ENCODE data around the gene TEX47.

Gene TEX47

DNA sequence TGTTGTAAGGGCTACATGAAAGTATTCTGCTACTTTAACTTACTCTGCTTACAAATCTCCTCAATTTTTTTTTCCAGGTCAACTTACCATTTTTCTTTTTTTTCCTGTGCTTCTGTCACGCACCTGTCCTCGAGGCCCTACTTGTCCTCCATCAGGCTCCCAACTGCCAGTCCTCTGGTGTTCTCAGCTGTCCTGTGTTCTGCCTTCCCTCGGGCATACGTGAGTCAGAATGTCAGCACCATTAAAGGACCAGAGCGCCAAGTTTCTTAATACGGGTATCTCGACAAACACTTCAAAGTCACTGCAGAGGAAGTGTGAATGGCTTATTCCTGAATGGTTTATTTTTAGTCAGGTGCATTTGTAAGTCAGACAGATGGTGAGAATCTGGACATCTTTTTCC, at the start of gene TEX47:
Gene TEX47 (minus strand): TSS at position 185 of the 400 bp plus-strand sequence. CDS start 795 bp downstream, outside the sequence.
- no peak for DNase-seq

DNA sequence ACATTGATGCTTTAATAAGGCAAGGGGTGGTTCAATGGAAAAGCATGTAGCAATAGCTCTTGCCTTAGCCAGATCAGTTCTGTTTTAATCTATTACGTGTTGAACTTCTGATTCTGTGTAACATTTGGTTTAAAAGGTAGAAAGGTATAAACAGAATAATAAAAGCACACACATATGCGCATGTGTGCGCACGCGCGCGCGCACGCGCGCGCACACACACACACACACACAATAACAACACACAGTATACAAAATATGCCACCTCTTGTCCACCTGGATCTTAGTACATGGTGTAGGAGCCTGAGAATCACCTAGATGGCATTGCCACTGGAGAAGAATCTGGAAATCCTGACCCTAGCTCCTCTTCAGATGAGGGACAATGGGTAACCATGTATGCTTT, 49.6 kb upstream of the TEX47 start:
- no peak for DNase-seq

DNA sequence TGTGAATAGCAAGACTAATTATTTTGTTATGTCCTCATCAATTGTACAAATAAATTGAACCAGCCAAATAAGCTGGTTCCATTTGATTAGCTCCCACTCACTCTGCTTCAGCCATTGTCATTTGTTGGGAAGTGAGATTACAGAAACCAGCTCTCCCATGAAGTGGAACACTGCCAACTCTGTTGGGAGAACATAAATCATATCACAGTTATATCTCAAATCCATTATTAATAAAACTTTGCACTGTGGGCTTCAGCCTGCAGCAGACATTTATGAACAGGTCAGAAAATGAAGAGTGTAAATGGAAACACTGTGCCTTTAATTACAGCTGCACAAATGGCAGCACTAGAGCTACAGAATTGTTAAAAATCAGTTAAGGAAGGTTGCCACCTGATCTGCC, 46.7 kb upstream of the TEX47 start:
- no peak for DNase-seq

DNA sequence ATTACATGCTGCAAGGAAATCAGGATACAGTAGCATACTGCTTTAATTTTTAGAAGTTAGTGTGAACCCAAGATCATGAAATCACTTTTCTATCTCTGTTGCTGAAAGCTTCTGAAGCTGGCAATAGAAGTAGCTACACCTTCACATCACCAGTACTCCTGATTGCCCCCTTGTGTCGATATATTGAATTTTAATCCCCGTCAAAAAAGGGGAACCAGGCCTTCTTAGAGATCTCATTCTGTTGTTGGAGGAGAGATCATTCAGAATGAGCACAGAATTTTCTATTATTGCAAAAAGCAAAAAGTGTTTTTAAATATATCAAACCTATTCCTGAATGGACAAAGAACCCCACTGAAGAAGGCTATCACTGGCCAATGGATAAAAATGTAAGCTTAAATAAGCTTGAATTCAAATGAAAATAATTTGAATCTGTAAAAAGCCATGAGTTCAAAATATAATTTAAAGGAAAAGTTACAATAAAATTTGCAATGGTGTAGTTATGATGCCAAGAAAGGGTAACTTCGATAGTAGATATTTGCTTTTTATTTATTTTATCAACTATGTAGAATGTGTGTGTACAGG, 39.7 kb upstream of the TEX47 start:
- no peak for DNase-seq

DNA sequence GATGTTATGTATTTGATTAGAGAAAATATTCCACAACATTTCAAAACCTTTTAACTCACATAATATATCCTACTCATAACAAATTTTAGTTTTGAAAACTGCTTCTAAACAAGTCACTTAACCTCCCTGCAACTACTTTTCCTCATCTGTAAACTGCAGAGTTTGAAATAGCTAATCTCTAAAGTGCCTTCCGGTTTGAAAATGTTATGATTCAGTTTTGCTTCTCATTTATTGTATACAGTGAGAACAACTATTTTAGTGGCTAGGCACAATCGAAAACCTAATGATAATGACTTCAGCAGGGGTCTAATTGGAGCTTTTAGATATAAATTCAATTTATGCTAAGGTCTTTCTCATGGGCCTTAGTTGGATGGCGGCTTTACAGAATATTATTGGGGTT, 30.7 kb upstream of the TEX47 start:
- DNase-seq: no peak

DNA sequence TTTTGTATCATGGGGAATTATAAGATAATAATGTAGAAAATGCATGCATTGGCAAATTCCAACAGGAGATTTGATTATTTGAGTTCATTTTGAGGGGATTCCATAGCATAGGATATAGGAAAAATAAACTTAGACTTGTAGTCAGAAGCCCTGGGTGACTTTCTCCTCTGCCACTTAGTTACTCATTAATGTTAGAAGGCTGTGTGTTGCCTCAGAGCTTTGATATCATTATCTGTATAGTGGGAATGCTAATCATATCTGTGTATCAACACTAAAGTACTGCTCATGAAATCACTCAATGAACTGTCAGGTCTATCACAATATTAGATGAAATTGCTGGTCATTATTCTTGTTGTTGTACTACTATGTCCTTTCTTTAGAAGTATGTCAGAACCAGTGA, 23.0 kb upstream of the TEX47 start:
- no peak for DNase-seq

DNA sequence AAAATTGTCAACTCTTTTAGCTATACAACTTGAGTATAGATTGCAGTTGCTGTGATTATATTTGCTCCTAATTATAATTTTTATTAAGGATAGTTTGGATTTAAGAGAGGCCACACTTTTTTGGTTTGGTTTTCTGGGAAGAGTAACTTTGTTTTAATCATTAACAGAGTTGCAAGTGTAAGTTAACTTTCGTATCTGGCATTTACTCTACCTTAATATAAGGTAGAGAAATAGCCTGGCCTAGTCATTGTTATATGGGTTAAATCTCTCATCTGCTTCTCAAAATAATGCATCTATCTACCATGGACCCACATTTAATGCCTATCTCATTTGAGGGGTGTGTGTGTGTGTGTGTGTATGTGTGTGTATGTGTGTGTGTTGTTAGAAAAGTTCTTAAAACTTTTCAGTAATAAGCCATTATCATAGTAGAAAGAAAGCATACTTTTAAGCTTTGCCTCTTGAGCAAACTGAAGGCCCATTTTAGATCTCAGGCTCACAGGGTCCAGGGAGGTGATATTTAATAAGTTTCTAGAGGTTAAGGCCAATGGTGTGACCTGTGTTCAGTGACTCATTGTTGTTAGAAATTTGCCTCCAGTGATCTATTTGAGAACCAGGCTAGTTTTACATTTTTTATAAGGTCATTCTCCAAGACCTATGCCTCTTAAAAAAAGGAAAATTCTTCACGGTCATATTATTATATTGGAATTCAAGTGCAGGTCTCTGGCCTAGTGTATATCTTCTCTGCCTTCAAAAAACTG, 10.9 kb upstream of the TEX47 start:
- no peak for DNase-seq

DNA sequence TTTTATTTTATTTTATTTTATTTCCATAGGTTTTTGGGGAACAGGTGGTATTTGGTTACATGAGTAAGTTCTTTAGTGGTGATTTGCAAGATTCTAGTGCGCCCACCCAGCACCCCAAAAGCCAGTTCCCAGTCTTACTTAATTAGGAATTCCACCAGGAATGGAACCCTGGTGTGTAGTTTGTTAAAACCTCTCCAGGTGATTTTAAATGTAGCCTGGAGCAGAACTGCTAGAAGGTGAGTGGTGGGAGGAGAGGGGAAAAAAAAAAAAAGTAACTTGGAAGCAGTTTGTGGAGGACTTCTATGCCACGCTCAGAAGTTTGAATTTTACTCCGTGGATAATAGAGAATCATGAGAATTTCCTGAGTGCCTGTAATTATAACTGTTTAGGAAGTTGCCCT, 5.5 kb upstream of the TEX47 start:
- no peak for DNase-seq

DNA sequence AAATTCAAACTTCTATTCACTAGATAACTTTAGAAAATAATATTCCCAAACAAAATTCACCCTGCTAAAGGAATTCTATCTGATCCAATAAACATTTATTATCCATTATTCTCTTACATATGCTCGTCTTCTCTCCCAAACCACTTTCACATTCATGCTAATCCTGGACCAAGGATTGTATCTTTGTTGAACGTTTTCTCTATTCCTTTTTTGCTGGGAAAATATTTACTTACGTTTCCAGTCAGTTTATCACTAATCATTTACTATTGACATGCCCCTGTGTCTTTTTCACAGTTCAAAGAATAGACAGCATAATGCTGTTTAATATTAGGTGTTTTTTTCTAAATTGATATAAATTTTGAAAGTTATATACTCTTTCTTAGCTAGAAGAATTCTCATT, 3.2 kb downstream of the TEX47 start:
- no peak for DNase-seq

DNA sequence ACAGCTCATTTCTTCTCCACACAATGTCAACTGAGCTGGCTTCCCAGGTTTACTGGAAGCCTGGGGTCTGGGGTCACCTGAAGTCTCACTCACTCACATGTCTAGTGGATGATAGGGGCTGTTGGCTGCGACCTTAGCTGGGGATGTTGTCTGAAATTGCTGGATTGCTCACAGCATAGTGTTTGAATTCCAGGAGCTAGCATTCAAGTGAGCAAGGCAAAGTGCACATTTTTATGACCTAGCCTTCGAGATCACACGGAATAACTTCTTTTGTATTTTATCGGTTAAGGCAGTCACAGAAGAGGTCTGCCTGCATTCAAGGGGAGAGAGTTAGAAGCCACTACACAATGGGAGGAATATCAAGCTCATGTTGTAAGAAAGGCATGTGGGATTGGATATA, 3.6 kb downstream of the TEX47 start:
- DNase-seq: no peak

DNA sequence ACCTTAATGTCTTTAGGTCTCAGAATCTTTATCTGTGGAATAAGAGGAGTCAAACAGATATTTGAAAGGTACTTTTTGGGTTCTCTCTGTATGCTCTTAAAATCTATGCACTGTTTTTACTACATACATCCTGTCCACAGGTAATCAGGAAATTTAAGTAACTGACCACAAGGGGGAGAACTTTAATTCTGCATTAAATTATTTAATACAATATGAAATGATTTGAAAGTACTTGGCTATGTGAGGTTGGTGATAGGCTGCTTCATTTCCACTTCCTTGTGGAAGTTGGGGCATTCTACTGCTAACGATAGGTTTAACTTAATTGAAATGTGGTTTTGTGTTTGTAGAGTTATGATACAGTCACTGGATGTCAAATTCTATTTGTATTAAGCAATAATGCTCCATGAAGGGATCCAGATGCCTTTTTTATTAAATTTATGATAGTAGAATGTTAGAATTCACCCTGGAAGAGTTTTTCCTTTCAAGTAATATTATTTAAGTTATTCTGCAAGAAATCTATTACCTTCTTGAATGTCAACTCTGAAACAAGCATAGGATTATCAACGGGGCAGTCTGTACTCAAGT, 6.0 kb downstream of the TEX47 start:
- DNase-seq: no peak

DNA sequence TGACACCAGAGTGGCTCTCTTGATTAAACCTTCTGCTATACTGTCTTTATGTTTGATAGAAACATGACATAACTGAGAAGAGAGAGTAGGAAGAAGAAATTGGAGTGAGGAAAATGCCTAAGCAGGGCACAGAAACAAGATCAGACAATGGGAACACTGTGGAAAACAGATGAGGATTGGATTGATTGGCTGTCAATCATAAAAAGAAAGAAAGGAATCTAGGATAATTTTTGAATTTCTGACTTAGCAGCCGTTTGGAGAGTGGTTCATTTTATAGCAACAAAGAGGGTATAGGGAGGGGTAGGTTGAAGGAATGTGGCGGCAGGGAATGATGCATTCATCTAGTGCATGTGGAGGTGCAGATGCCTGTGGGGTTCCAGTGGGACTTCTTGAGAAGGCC, 7.8 kb downstream of the TEX47 start:
- no peak for DNase-seq

DNA sequence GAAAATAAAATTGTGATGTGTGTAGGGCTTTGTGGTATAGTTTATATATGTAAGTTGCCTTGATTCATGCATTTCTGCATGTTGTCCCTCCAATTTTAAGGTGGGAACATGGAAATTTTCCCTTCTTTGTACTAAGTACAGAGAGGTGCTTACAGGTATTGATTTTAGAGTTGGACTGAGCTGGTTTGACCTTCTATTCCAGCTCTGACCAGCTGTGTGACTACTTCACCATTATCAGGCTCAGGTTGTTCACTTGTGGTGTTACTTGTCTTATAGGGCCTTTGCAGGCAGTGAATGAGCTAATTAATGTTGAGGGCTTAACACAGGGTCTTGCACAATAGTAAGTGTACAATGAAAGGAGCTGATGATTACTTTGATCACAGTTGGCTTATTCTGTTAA, 19.7 kb downstream of the TEX47 start:
- DNase-seq: no peak

DNA sequence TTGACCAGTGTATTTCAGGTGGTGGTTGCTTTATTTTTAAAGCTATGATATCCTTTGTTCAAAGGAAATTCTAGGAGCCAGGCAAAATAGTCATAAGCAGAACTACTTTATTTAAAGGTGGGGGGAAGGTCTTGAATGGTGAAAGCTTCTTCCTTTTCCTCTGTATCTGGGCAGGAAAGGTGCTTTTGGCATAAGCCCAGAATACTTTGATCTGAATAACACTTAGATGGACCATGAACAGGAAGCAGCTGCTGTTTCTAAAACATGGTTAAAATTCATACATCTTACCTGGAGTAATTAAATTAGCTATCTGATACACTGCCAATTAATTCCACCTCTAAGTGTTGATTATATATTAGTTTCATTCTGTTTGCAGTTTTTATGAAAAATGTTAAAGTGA, 22.8 kb downstream of the TEX47 start:
- DNase-seq: no peak

DNA sequence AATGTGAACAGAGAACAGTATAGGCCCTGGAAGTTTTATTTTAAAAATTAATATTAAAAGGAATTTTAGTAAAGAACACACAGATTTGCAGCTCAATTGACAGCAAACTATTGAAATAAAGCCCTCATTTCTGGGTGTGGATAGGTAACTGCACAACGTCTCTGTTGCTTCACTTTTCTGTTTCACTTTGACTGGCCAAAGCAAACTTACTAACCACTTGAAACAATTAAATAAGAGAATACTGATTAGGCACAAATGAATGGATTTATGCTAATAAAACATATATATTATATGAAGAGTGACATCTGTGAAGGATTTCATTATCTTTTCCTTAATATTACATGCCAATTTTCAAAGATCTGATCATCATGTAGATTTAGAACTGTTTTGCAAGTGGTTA, 24.1 kb downstream of the TEX47 start:
- DNase-seq: no peak

DNA sequence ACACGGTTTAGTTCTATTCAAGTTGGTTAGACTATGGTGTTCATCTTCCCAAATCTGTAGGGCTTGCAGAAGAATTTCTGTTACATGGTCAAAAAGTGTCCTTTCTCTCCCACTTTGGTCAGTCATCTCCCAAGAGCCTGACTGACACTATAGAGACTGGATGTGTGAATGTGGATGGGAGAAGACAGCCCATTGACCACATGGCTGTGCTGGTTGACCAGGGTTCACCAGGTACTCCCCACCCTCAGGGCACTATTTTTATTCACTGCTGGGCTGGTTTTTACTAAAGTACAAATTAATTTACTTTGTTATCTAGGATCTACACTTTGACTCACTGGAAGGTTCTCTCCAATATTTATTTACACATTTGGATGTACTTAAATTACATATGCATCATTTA, 33.8 kb downstream of the TEX47 start:
- DNase-seq: no peak

DNA sequence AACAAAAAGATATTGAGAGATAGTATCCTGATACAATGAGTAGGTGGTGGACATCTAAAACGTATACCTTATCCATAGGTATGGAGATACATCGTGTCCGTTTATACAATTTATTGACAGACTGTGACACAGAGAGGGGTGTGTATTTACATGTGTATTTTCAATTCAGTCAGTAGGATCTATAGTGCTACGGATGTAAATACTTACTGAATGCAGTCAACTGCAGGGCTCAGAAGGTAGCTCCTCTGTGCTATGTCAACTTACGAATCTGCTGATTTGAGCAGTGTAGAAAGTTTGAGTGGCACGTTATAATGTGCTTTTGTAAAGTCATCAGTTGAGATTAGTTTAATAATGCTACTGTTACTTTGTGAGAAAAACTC, 35.4 kb downstream of the TEX47 start:
- DNase-seq: no peak

DNA sequence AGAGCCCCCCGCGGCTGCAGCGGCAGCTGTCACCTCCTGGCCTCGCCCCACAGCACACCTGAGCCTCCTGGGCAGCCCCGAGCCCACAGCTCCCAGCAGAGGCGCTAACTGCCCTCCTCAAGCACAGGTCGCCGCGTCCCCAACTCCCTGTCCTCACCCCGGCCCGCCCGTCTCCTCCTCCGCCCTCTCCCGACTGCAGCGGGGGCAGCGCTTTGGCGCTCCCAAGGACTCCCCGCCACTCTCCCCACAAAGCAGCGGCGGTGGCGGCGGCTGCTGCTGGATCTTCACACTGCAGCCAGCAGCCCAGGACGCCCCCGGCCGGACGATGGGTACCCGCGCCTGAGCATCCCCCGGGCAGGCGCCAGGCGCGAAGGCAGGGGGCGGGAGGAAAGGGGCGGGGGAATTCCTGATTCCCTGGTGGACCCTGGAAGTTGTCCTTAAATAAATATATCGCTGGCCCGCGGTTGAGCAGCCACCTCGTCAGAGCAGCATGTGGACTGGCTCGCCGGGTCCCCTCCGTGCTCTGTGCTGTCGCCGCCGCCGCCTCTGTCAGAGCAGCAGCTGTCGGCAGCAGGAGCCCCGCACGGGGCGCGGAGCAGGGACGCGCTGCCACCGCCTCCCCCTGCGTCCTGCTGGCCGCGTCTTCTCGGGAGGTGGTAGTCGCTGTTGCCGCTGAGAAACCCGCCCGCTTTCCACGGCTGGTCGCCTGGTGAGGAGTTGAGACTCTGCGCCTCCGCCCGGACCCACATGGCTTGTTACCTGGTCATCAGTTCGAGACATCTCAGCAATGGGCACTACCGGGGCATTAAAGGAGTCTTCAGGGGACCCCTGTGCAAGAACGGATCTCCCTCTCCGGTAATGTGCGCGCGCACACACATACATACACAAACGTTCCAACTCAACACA, 36.1 kb downstream of the TEX47 start, which contains the start of gene ZNF804B:
Gene ZNF804B (plus strand): TSS at position 471 of the 906 bp plus-strand sequence. CDS start 277 bp downstream, at position 748.
- DNase-seq: no peak

DNA sequence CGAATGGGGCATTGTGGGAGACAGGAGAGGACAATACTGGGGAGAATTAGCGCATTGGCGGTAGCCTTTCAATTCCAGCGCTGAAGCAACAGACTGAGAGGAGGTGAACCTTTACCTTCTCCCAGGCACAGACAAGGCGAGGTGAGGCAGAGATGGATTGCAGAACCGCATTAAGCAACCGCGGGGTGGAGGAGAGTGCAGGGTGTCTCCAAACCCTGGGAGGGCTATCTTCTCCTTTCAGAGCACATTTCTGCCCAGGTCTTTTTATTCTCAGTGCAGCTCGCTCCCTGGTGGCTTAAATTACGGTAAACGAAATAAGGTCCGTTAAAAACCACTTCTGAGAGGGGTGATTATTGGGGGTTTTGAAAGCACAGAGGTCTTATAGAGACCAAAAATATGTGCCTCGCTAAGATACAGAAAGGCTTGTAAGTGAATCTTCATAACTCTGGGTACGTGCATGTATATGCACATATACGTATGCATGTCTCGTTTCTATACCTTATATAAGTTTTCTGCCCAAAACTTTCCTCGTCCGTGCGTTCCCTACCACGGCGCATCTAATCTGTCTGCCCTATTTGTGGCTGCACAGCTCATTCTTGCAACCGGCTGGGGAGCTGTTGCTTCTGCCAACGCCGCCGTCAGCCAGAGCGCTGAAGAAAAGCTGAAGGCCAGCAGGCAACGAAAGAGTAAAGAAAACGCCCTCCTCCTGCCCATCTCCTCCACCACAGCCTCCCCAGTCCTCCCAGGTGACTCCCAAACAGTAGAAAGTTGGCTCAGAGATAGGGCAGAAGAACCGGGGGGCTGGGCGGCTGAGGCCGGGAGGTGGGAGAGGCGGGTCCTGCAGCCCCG, 36.9 kb downstream of the TEX47 start:
- no peak for DNase-seq

DNA sequence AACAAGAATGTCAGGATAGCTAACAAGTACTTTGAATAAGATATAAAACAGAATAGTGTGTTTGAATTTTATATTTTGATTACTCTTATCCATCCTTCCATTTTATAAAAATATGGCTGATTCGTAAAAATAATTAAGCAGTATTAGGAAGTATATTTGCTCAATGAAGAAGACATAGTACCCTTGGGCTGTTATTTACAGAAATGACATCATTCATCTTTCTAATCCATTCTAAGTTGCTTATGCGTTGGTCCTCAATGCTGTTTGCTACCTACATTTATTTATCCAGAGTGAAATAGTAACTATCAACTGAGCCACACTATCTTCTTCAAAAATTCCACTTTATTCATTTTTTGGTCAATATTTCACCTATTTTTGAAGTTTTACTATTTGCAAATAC, 38.2 kb downstream of the TEX47 start:
- no peak for DNase-seq

DNA sequence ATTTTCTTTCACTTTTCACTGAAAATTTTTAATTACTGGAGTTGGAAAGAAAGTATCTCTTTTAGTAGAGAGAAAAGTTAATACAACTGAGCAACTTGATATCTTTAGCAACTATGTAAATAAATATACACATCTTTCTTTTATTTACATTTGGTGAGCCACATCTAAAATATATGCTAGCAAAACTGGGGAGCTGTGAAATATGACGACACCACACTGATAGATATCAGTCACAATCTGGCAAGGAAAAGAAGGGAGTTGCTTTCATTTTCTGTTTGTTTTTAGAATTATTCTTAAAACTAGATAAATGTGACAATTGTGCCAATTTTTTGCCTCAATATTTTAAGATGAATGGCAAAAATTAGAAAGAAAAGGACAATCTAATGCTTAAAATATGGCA, 38.7 kb downstream of the TEX47 start:
- no peak for DNase-seq

DNA sequence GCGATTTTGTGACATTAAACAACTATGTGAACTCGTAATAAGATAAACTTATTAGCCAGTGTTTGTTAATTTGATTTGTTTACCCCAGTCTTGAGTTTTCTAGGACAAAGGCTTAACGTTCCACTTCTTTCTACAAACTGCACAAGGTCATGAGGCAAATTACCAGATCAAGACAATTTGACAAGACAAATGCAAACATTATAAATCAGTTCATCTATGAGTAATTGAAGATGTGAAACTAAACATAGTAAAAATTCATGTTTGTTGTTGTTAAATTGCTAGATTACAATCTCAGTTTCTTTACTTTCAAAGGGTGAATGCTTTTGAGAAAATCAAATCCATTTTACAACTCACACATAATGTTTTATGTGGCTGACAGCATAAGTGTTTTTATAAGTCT, 49.4 kb downstream of the TEX47 start:
- no peak for DNase-seq

Data from activated CD4-positive, CD25-positive, alpha-beta regulatory T cell (primary cell).